ENCODE results near the gene CARD11.

The CARD11 gene

DNA sequence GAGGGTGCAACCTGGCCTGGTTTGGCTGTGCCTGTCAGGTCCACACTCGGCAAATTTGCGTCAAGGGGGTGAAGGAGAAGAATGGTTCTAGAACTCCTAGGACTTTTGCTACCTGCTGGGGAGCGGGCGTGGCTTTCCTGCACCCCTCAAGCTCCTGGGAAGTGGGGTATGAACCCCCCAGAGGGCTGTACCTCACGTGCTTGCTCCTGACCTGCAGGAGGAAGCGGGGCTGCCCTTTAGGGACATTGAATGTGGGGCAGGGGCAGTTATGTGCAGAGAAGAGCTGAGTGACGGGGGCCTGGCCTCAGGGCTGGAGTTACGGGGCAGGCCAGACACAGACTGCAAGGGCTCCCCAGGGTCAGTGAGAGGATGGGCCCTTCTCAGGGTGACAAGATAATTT lies 138.2 kb downstream of the CARD11 start:
- DNase-seq (ENCODE audit: low read depth): no peak

DNA sequence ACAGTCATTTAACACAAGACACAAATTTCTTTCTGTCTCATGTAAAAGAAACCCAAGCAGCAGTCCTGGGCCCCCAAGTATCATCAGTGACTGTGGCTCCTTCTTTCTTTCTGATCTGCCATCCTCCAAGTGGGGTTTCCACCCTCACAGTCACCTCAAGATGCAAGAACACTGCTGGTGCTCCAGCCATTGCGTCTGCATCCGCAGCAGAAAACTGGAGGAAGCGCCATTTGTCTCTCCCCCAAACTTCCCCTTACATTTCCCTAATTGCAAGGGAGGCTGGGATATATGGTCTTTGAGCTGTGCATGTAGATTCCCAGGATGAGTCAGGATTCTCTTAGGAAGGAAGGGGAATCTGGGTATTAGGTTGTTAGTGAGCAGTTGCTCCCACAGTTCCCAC lies 138.6 kb downstream of the CARD11 start:
- no peak for DNase-seq (ENCODE audit: low read depth)

DNA sequence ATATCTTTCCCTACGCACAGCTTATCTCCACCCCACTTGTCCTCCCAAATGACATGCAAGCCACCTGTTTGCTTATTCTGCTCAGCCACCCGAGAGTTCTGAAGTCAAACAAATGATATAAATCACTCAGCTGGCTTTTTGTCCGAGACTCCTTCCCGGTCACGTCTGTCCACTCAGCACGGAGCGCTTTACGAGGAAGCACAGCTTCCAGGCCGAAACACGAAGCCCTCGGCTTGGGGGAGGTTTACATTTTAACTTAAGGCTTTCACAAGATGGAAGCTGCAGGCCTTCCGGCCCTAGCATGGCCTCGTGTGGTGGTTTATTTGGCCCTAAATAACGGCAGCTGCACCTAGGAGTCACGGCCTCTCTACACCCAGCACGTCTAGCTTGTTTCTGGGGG lies 139.5 kb downstream of the CARD11 start:
- DNase-seq (ENCODE audit: low read depth): no peak

DNA sequence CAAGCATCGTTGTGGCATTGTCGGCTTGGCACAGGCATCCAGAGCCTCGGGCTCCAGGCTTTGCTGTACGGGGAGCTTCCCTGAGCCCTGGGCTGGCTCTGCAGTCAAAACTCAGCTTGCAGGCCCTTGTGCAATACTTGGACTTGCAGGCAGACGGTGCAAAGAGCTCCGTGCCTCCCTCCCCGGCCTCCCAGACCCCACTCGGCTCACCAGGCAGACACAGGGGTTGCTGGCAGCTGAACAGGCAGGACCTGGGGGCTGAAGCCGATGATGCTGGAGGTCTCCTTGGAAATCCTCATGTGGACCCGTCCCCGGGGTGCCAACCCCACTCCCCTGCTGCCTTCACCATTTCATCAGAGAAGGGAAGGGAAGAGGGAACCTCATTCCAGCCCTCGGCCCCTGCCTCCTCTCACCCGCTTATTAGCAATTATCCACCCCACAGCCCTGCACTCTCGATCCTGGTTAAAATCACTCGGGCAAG lies 139.9 kb downstream of the CARD11 start:
- DNase-seq (ENCODE audit: low read depth): peak; percentile 24

DNA sequence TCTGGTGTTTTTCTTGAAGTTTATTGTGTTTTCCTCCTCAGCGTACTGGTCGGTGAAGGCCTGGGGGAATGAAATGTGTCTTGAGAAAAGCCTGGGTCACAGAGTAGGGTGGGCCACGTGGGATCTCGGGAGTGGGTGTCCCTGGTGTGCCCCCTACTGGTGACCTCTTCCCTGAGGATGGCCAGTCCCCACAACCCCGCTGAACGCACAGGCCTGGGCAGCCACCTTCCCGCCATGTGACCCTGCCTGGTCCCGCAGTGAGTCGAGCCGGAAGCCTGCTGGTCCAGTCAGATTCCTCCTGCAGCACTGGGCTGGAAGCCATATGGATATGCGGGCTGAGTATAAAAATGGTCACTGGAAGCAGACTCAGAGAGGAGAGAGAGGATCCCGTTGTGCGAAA lies 146.6 kb downstream of the CARD11 start:
- DNase-seq (ENCODE audit: low read depth): no peak

GRCh38 chr7:2896131-2896530 lies 147.5 kb downstream of the CARD11 start:
- DNase-seq (ENCODE audit: low read depth): no peak

DNA sequence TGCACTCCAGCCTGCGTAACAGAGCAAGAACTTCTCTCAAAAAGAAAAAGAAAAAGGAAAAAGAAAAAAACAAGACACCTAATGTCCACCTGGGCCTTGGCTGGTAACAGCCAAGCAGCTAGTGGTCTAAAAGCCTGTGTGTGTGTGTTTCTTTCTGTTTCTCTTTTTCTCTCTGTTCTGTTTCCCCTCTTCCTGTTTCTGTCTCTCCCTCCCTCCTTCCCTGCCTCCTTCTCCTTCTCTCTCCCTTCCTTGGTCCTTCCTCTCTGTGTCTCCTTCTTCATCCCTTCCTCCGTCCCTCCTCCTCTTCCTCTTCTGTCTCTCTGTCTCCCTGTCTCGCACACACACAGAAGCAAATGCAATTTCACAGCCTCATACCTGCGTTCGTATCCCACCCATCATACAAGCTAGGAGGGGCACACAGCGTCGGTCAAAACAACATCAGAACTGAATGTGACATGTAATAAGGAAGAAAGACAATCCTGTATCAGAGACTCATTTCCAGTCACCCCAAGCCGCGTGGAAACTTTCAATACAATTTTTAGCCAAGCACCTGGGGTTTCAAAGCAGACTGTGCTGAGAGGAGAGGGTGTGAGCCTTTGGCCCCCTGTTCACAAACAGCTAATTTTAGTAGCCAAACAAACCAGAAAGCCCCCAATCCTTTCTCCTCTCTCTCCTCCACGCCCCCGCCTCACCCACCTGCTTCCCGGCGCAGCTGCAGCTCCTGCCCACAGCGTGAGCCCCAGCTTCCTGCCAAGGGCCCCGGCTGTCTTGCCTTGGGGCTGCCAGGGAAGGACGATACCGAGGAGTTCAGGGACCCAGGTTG lies 149.3 kb downstream of the CARD11 start:
- no peak for DNase-seq (ENCODE audit: low read depth)

DNA sequence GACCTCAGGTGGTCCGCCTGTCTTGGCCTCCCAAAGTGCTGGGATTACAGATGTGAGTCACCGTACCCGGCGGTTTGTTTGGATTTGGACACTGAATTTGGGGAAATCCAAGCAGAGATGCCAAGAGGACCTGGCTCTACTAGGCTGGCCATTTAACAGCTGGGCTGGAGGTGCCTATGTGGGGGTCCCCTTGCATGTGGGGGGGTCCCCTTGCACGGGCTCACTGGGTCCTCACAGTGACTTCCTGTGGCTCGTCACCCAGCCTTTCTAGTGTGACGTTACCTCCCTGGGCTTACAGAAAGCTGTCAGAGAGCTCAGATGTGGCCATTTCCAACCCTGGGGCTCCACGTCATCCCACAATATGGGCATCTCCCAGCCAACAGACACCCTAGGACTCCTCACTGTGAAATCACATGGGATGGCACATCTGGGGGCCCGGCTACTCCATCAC lies 150.2 kb downstream of the CARD11 start:
- DNase-seq (ENCODE audit: low read depth): no peak

GRCh38 chr7:2892549-2892948 lies 151.1 kb downstream of the CARD11 start:
- DNase-seq (ENCODE audit: low read depth): no peak

- no peak for DNase-seq (ENCODE audit: low read depth)
Measured at GRCh38 chr7:2887816-2888215, 155.9 kb downstream of the CARD11 start.

GRCh38 chr7:2886900-2887299 lies 156.8 kb downstream of the CARD11 start:
- DNase-seq (ENCODE audit: low read depth): peak; percentile 87

- no peak for DNase-seq (ENCODE audit: low read depth)
Measured at GRCh38 chr7:2886391-2886790, 157.3 kb downstream of the CARD11 start.

- no peak for DNase-seq (ENCODE audit: low read depth)
Measured at GRCh38 chr7:2884161-2884560, 159.5 kb downstream of the CARD11 start.

DNA sequence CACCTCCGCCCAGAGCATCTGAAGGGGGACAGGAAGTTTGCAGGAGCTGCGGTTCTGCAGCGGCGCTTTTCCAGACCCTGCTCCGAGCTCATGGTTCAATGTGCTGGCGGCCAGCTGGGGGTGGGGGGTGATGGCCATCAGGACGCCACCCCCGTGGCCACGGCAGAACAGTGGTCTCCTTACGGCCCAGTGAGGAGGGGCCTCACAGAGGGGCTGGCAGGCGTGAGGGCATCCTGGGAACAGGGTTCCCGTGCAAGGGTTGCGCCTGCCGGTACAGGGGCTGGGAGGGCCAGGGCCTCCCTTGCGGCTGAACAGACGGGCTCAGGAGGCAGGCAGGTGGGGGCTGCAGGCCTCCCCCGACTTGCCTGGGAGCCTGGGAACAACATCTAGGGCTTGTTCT lies 160.6 kb downstream of the CARD11 start:
- DNase-seq (ENCODE audit: low read depth): no peak

- DNase-seq (ENCODE audit: low read depth): no peak
Measured at GRCh38 chr7:2882111-2882510, 161.6 kb downstream of the CARD11 start.

DNA sequence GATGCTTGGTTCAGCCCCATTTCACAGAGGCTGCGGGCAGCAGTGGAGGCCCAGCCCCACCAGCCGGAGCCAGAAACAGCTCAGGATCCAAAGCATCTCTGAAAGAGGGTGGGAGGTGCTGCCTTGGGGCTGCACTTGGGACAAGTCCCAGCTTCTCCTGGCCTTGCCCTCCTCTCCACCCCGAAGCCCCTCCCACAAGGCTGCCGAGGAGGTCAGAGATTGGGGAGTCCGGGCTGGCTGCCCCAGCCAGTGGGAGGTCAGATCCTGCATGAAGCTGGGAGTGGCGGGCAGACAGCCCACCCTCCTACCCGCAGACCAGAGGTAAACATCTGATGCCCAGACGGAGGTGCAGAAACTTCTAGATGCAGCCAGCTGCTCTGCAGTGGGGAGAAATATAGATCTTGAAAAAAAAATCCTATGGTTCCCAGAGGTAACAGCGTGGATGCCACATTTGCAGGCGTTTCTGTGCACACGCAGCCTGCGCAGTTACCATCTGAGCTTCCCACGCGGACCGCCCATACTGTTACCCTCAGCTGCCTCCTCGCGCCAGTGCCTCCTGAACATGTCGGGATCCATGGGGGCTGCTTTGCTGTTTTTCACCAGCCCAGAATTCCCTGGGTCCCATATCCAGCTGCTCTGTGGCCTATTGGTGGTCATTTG lies 162.7 kb downstream of the CARD11 start:
- no peak for DNase-seq (ENCODE audit: low read depth)

DNA sequence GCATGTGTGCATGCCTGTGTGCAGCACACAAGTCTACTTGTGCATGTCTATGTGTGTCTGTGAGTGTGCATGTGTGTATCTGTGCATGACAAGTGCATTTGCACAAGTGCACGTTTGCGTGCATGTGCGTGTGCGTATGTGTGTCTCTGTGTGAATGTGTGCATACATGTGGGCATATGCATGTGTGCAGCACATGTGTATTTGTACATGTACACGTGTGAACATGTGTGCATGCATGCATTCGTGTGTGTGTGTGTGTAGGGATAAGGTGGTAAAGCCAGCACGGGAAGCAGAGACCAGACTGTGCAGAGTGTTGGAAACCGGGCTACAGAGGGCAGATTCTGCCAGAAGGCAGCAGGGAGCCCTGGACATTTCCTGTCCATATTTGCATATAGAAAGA lies 163.6 kb downstream of the CARD11 start:
- DNase-seq (ENCODE audit: low read depth): no peak

GRCh38 chr7:2879354-2879753 lies 164.3 kb downstream of the CARD11 start:
- DNase-seq (ENCODE audit: low read depth): no peak

- DNase-seq (ENCODE audit: low read depth): no peak
Measured at GRCh38 chr7:2878306-2878705, 165.4 kb downstream of the CARD11 start.

- DNase-seq (ENCODE audit: low read depth): peak; percentile 89
Measured at GRCh38 chr7:2876031-2876731, 167.5 kb downstream of the CARD11 start.

GRCh38 chr7:2873686-2874551 lies 169.7 kb downstream of the CARD11 start:
- DNase-seq (ENCODE audit: low read depth): peak; percentile 96

DNA sequence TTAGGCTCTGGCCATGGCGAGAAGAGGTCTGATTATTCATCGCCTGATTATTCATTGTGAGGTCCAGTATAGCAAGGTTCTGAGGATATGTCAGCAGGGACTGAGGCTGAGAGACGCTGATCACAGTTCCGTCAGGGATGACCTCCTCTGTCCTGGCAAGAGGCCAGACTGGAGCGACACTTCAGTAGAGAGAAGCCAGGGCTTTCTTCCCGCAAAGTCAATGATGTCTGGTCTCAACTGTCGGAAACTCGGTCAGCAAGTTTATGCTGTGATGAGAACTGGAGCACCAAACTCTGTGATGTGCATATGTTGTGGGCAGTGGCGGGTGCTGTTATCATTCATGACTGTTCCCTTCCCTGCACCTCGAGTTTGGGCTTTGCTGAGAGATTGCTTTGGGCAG lies 170.5 kb downstream of the CARD11 start:
- DNase-seq (ENCODE audit: low read depth): peak; percentile 34

All from amniotic epithelial cell (primary cell).